ENCODE measurements around the gene ZNRF1.

GRCh38 chr16:74998481-74999218 is at the start of gene ZNRF1:
- TF ChIP-seq CTCF (IDR thresholded peaks at IDR 0.05) (peak; percentile 79 to 94 (median 85)), POLR2A (IDR thresholded peaks at IDR 0.05) (no peak), POLR2AphosphoS5 (IDR thresholded peaks at IDR 0.05) (peak in 2 of 3 donors; percentile 9 to 34), EP300 (IDR thresholded peaks at IDR 0.05; ENCODE audit: low read depth) (no peak)
